DND-41 (cell line): ENCODE data around the gene NHLRC4.

Source experiments
- ATAC-seq: fragments of 200-7000 bp; cut with Tn5 transposase; 3 replicates; pipeline ENCODE4 v1.9.1; 2021; ENCODE audit warnings: low read depth; ENCODE audit not compliant: insufficient read depth
- DNase-seq: peaks from one replicate; pipeline ENCODE4 v3.0.0-alpha.2; 2020
- H2AFZ ChIP-seq: 2 replicates; pipeline ENCODE4 v1.6.0; 2012; ENCODE audit warnings: low read depth, low read length
- H3K27ac ChIP-seq: 2 replicates; pipeline ENCODE4 v1.5.1; 2012; ENCODE audit warnings: low read length, inconsistent platforms
- H3K27me3 ChIP-seq: fragments of 200-600 bp; sonication (generic); 2 replicates; pipeline ENCODE4 v1.6.0; 2012; ENCODE audit warnings: low read length, mild to moderate bottlenecking, inconsistent platforms; ENCODE audit not compliant: insufficient read depth, poor library complexity
- H3K36me3 ChIP-seq: 2 replicates; pipeline ENCODE4 v1.5.1; 2012; ENCODE audit warnings: low read length, inconsistent platforms; ENCODE audit not compliant: insufficient read depth
- H3K4me1 ChIP-seq: 2 replicates; pipeline ENCODE4 v1.5.1; 2012; ENCODE audit warnings: mild to moderate bottlenecking, low read length; ENCODE audit not compliant: insufficient read depth
- H3K4me2 ChIP-seq: 2 replicates; pipeline ENCODE4 v1.6.0; 2012; ENCODE audit warnings: mild to moderate bottlenecking, moderate library complexity, low read length, inconsistent platforms; ENCODE audit not compliant: insufficient read depth
- H3K4me3 ChIP-seq, 2 experiments: fragments of 200-600 bp in 1 of 2; shearing (Covaris generic) in 1 of 2; 2 replicates each; pipeline ENCODE4 v1.5.1; 2012 to 2016; ENCODE audit warnings: inconsistent platforms in 2 of 2, low read length in 2 of 2, mild to moderate bottlenecking in 2 of 2, low read depth in 1 of 2, moderate library complexity in 1 of 2
- H3K79me2 ChIP-seq: 2 replicates; pipeline ENCODE4 v1.6.0; 2012; ENCODE audit warnings: low read length, inconsistent platforms; ENCODE audit not compliant: insufficient read depth
- H3K9ac ChIP-seq: 2 replicates; pipeline ENCODE4 v1.6.0; 2012; ENCODE audit warnings: low read depth, mild to moderate bottlenecking, inconsistent platforms, low read length, moderate library complexity
- H3K9me3 ChIP-seq: 2 replicates; pipeline ENCODE4 v1.5.1; 2012; ENCODE audit warnings: low read length, moderate library complexity, mild to moderate bottlenecking, inconsistent platforms; ENCODE audit not compliant: insufficient read depth, severe bottlenecking
- H4K20me1 ChIP-seq: 2 replicates; pipeline ENCODE4 v1.6.0; 2012; ENCODE audit warnings: low read length; ENCODE audit not compliant: insufficient read depth
- EZH2 ChIP-seq: IDR thresholded peaks from 3 replicates; pipeline ENCODE4 v1.6.1; 2012; ENCODE audit warnings: borderline replicate concordance, low read depth, mild to moderate bottlenecking, moderate library complexity, low read length, inconsistent platforms; ENCODE audit not compliant: severe bottlenecking
- TF ChIP-seq, protein P1 (sequence below): IDR thresholded peaks from 2 replicates; pipeline ENCODE4 v1.5.1; 2012; ENCODE audit warnings: borderline replicate concordance, low read length, moderate library complexity, mild to moderate bottlenecking; ENCODE audit not compliant: poor library complexity, severe bottlenecking; ENCODE audit errors: extremely low read depth

Gene NHLRC4

DNA sequence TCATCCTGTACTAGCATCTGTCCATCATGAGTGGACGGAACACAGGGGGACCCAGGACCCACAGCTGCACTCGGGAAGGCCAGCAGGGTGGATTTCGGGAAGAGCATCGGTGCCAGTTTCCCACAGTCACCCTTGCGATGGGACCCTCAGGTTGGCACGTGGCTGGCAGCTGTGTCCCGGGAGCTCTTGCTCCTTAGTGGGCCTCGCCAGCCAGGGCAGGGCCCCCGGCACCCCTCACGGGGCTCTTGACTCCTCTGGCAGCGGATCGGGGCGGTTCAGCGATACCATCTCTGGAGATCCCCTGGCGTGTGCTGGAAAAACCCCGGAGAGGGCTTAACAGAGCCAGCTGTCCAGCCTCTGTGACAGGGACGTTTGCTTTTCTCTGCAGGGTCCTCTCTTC lies 30.1 kb upstream of the NHLRC4 start:
- H3K27ac ChIP-seq, result no peak overlapping the region
- ATAC-seq (no peak), DNase-seq (no peak)
- H3K4me1 ChIP-seq, result no peaks in the 10 kb centered on the region
- H3K4me2 ChIP-seq, result no peak overlapping the region
- H2AFZ ChIP-seq, result no peak overlapping the region
- H3K79me2 ChIP-seq, result peaks cover 93% of the 10 kb centered on the region
- no peak overlapping the region for H3K9ac ChIP-seq
- no peaks in the 10 kb centered on the region for H3K9me3 ChIP-seq
- peaks cover 48% of the 10 kb centered on the region for H3K36me3 ChIP-seq
- H3K27me3 ChIP-seq, result no peaks in the 10 kb centered on the region
- no peak overlapping the region for H3K4me3 ChIP-seq
- peaks cover 88% of the 10 kb centered on the region for H4K20me1 ChIP-seq
- no peak for TF ChIP-seq EZH2
- TF ChIP-seq, protein P1, sequence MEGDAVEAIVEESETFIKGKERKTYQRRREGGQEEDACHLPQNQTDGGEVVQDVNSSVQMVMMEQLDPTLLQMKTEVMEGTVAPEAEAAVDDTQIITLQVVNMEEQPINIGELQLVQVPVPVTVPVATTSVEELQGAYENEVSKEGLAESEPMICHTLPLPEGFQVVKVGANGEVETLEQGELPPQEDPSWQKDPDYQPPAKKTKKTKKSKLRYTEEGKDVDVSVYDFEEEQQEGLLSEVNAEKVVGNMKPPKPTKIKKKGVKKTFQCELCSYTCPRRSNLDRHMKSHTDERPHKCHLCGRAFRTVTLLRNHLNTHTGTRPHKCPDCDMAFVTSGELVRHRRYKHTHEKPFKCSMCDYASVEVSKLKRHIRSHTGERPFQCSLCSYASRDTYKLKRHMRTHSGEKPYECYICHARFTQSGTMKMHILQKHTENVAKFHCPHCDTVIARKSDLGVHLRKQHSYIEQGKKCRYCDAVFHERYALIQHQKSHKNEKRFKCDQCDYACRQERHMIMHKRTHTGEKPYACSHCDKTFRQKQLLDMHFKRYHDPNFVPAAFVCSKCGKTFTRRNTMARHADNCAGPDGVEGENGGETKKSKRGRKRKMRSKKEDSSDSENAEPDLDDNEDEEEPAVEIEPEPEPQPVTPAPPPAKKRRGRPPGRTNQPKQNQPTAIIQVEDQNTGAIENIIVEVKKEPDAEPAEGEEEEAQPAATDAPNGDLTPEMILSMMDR, result no peak

DNA sequence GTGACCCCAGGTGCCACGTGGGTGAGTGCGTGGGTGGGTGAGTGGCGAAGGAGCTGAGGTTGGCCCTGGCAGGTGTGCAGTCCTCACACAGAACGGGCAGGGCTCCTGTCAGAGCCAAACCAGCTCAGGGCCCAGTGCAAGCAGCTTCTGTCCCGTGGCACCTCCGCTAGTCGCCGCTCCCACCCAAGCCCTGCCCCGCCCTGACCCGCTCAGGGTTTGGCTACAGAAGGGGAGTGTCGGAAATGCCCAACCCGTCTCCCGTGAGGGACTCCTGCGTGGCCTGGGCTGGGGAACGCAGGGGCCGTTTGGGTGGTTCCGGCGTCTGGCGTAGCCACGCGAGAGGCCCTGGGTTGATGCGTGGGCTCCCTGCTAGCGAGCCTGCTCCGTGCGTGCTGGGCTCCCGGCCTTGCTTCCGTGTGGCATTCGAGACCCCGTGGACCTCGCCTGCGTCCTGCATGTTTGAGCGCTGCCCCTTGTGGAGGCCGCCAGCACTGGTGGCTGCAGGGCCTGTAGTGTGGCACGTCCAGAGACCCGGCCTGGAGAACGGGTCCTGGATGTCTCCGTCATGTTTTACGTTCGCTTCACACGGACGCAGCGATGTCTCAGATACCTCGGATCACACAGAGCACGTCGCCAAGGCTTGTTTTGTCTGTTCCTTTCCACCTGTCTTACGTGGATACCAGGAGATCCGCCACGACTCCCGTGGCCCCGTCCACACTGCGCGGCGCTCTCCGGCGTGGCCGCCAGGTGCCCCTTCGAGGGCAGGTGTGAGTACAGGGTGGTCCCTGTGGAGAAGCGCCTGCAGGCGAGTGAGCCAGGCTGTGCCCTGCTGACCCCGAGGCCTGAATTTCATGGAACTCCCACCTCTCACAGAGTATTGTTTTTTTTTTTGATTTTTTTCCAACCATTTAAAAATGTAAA lies 29.1 kb upstream of the NHLRC4 start:
- ATAC-seq (no peak), DNase-seq (no peak)
- Histone ChIP-seq H3K9ac (no peak overlapping the region), H3K79me2 (peaks cover 94% of the 10 kb centered on the region), H3K27me3 (no peaks in the 10 kb centered on the region), H3K4me1 (no peaks in the 10 kb centered on the region), H3K4me2 (no peak overlapping the region), H3K4me3 (no peak overlapping the region), H2AFZ (no peak overlapping the region), H4K20me1 (peaks cover 92% of the 10 kb centered on the region), H3K9me3 (no peaks in the 10 kb centered on the region), H3K27ac (no peak overlapping the region), H3K36me3 (peaks cover 48% of the 10 kb centered on the region)
- no peak for TF ChIP-seq EZH2
- TF ChIP-seq, protein P1, result peak; percentile 17

DNA sequence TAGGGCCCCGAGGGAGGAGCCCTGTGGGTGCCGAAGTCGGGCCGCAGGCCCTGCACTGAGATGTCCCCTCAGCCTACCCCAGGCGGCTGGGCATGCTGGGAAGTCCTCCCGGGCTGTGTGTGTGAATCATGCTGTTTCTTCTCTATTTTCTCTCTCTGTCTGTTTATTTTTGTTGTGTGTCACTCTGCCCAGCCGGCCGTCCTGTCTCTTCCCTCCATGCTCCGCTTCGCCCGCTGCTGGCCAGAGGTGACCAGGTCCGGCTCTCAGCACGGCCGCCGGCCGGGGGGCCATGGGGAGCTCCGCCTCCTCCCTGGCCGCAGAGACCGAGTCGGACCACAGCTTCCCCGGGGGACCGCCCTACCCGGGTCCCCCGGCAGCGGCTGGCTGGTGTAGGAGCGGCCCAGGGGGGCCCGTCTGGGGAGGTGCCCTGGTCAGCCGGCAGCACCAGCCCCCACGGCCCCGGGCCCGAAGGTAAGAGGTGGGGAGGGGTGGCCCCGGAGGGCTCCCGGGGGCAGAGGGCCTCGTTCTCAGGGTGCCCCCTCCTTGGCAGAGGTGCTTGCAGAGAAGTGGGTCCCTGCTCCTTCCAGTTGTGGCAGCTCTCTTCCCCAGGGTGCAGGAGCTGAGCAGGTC lies 26.8 kb upstream of the NHLRC4 start:
- no peaks in the 10 kb centered on the region for H3K9me3 ChIP-seq
- peaks cover 89% of the 10 kb centered on the region for H4K20me1 ChIP-seq
- H3K4me1 ChIP-seq, result no peaks in the 10 kb centered on the region
- H3K79me2 ChIP-seq, result peaks cover 90% of the 10 kb centered on the region
- no peak for DNase-seq
- no peak overlapping the region for H3K27ac ChIP-seq
- ATAC-seq, result no peak
- TF ChIP-seq, protein P1, result no peak
- TF ChIP-seq EZH2, result no peak
- peaks cover 41% of the 10 kb centered on the region for H3K36me3 ChIP-seq
- no peak overlapping the region for H3K4me3 ChIP-seq
- H3K4me2 ChIP-seq, result no peak overlapping the region
- H2AFZ ChIP-seq, result no peak overlapping the region
- H3K27me3 ChIP-seq, result no peaks in the 10 kb centered on the region
- H3K9ac ChIP-seq, result no peak overlapping the region
